K562 (cell line): Measurements from ENCODE around the gene CAPZA1.

Experiments
- CTCF ChIP-seq, 3 experiments: IDR thresholded peaks in 2 of 3; conservative IDR thresholded peaks in 1 of 3; 2 replicates each; pipeline ENCODE4 v1.5.1; 2011 to 2012; ENCODE audit warnings: low read length in 3 of 3, mild to moderate bottlenecking in 3 of 3, control low read depth in 2 of 3, improper control_type of control experiment in 1 of 3, inconsistent platforms in 1 of 3, low read depth in 1 of 3, mixed read lengths in 1 of 3, moderate library complexity in 1 of 3; ENCODE audit not compliant: insufficient read depth in 2 of 3
- EP300 ChIP-seq: IDR thresholded peaks from 2 replicates; pipeline ENCODE4 v1.6.1; 2012; ENCODE audit warnings: low read length, improper control_type of control experiment
- MYBL2 ChIP-seq, 2 experiments: fragments of 450-650 bp in 1 of 2; sonication (generic) in 1 of 2; formaldehyde crosslinking in 1 of 2; IDR thresholded peaks; 2 replicates each; pipeline versions ENCODE4 v1.6.1 to v1.8.1; 2017 to 2022; ENCODE audit warnings: borderline replicate concordance in 1 of 2, inconsistent platforms in 1 of 2, low read depth in 1 of 2, mild to moderate bottlenecking in 1 of 2, missing genetic modification reagents in 1 of 2, moderate library complexity in 1 of 2
- POLR2A ChIP-seq: fragments of 450-650 bp; conservative IDR thresholded peaks from 2 replicates; pipeline ENCODE4 v1.6.1; 2016
- SMC3 ChIP-seq: conservative IDR thresholded peaks from 2 replicates; pipeline ENCODE4 v1.6.1; 2011; ENCODE audit warnings: low read depth, low read length, improper control_type of control experiment; ENCODE audit not compliant: insufficient read depth
- YBX1 ChIP-seq: fragments of 450-650 bp; IDR thresholded peaks from 2 replicates; pipeline ENCODE4 v1.7.1; 2016; ENCODE audit warnings: mild to moderate bottlenecking
- ZNF274 ChIP-seq: IDR thresholded peaks from 2 replicates; pipeline ENCODE4 v1.6.1; 2011; ENCODE audit warnings: low read depth, mild to moderate bottlenecking, low read length, moderate library complexity, borderline replicate concordance

GRCh38 chr1:112694363-112694929 lies 74.8 kb downstream of the CAPZA1 start:
- no peak for TF ChIP-seq MYBL2 (IDR thresholded peaks at IDR 0.05; ENCODE audit: low read depth)
- no peak for TF ChIP-seq MYBL2 (CRISPR knock-in tag; IDR thresholded peaks at IDR 0.05; ENCODE audit: borderline replicate concordance)
- TF ChIP-seq POLR2A: no peak
- no peak for TF ChIP-seq ZNF274
- no peak for TF ChIP-seq EP300
- no peak for TF ChIP-seq YBX1
- TF ChIP-seq SMC3: no peak
- no peak for TF ChIP-seq CTCF (IDR thresholded peaks at IDR 0.05 in 2 of 3, conservative IDR thresholded peaks at IDR 0.05 in 1 of 3; ENCODE audit: insufficient read depth in 2 of 3, low read depth in 1 of 3, low read length in 3 of 3)
